Omental fat pad (tissue), 4 donors: Measurements from ENCODE around the gene KATNB1. TPM values are rescaled to one million over a fixed set of nuclear protein-coding genes. Genes with fewer than 3 reads are reported as not detected.

Source experiments
- ATAC-seq: fragments of 150-250 bp; one replicate; pipeline ENCODE4 v1.9.1; 2016; ENCODE audit warnings: mild to moderate bottlenecking, moderate library complexity; ENCODE audit not compliant: low FRiP score
- DNase-seq: peaks from one replicate; pipeline ENCODE4 v3.0.0-alpha.2; 2019; ENCODE audit warnings: low spot score
- total RNA-seq, 4 donors: library from RNA; depleted of rRNA; stranded (reverse); fragments of >200 nt; gene quantifications; one replicate each; pipeline ENCODE4 v1.1.0, GENCODE V29; 2016
- TF ChIP-seq, protein P1 (sequence below), 3 donors: fragments of 450-650 bp; IDR thresholded peaks; one replicate each; pipeline ENCODE4 v1.5.1; 2016 to 2017; ENCODE audit warnings: antibody characterized with exemption in 3 of 3, mild to moderate bottlenecking in 3 of 3, moderate library complexity in 2 of 3

Gene KATNB1
- total RNA-seq, 4 donors from 2014 or later = 8.7 to 23.5 (median 14.1) TPM

DNA sequence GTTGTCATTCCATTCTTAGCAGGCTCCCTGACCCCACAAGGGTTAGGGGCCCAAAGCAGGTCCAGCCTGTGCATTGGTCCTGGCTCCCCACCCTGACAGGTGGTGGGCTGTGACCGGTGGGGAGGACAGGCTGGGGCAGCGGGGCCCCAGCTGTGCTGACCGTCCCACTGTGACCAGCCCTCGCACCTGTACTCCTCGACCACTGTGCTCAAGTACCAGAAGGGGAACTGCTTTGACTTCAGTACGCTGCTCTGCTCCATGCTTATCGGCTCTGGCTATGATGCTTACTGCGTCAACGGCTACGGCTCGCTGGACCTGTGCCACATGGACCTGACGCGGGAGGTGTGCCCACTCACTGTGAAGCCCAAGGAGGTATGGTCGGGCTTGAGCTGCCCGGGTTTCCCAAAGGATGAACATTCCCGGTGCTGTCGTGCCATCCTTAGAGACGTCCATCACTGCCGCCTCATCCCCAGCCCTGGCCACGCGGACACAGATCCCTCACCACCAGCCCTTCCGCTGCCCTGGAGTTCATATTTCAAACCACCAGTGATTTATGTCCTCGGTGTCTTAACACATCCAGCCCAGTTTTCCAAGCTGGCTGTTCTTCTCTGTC lies 33.7 kb upstream of the KATNB1 start:
- peak; percentile 79 for ATAC-seq
- no peak for DNase-seq

DNA sequence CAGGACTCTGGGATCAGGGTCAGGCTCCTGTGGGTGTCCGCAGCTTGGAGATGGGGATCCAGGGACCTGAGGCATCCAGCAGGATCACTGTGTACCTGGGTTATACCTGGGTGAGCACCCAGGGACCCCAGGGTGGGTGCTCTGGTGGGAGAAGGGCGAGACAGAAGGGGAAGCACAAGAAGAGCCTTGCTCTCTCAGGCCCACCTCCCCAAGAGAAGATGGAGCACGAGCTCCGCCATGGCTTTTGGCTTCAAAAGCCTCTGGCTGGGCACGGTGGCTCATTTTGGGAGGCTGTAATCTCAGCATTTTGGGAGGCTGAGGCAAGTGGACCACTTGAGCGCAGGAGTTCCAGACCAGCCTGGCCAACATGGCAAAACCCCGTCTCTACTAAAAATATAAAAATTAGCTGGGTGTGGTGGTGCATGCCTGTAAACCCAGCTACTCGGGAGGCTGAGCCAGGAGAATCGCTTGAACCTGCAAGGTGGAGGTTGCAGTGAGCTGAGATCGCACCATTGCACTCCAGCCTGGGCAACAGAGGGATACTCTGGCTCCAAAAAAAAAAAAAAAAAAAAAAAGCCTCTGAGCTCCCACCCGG lies 32.1 kb upstream of the KATNB1 start:
- ATAC-seq = no peak

More for the DNA sequence above, 33.7 kb upstream of the KATNB1 start:
- TF ChIP-seq, protein P1, sequence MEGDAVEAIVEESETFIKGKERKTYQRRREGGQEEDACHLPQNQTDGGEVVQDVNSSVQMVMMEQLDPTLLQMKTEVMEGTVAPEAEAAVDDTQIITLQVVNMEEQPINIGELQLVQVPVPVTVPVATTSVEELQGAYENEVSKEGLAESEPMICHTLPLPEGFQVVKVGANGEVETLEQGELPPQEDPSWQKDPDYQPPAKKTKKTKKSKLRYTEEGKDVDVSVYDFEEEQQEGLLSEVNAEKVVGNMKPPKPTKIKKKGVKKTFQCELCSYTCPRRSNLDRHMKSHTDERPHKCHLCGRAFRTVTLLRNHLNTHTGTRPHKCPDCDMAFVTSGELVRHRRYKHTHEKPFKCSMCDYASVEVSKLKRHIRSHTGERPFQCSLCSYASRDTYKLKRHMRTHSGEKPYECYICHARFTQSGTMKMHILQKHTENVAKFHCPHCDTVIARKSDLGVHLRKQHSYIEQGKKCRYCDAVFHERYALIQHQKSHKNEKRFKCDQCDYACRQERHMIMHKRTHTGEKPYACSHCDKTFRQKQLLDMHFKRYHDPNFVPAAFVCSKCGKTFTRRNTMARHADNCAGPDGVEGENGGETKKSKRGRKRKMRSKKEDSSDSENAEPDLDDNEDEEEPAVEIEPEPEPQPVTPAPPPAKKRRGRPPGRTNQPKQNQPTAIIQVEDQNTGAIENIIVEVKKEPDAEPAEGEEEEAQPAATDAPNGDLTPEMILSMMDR (IDR thresholded peaks at IDR 0.05) = no peak

DNA sequence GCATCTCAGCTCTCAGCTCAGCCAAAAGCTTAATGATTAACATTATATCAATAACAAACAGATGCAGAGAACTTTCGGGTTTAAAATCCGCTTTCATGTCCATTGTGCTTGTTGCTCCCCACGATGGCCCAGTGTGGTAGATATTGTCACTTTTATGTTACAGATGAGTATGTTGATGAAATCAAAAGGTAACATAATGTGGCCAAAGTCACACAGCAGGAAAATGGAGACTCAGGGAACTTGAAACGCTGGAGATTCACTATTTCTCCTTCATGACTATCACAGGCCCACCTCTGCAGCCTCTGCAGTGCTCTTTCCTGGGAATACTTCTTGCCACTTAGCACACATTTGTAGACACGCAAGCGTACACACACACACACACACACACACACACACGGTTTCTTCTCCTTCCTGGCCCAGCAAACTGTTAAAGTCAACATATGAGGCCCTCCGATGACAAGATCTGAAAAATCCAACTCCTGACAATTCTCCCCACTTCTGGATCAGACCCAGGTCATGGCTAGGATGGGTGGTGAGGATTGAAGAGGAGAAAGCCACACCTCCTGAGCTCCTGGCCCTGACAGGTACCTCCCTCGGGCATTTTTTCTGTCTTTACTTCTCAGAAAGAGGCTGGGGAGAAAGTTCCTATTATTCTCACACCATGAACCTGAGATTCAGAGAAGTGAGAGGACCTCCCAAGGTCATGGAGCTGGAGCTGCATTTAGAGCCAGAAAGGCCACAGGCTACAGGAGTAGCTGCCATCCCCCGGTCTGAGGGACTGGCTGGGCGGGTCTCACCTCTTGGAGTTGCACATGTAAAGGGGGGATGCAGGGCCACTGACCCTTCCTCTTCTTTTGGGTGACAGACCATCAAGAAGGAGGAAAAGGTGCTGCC lies 31.3 kb upstream of the KATNB1 start:
- ATAC-seq (no peak), DNase-seq (no peak)
- TF ChIP-seq, protein P1 (IDR thresholded peaks at IDR 0.05) = no peak

More for the DNA sequence above, 32.1 kb upstream of the KATNB1 start:
- no peak for DNase-seq
- TF ChIP-seq, protein P1 (IDR thresholded peaks at IDR 0.05) = no peak

DNA sequence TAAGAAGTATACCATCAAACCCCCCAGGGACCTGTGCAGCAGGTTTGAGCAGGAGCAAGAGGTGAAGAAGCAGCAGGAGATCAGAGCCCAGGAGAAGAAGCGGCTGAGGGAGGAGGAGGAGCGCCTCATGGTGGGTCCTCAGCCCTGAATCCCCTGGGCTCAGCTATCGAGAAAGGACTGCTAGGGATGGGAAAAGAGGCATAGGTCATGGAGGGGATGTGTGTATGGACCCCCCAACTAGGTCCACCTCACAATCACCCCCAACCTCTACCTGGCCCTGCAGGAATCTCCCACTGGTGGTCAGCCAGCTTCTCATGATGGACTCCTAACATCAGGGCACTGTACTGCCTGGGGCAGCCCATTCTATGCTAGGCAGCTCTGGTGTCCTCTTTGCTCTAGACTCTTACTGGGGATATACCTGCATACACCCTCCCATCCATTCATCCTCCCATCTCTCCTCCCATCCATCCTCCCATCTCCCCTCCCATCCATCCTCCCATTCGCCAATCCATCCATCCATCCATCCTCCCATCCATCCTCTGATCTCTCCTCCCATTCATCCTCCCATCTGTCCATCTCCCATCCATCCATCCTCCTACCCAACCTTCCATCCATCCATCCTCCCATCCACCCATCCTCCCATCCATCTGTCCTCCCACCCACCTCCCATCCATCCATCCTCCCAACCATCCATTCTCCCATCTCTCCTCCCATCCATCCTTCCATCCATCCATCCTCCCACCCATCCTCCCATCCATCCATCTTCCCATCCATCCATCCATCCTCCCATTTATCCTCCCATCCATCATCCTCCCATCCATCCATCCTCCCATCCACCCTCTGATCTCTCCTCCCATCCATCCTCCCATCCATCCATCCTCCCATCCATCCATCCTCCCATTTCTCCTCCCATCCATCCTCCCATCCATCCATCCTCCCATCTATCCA lies 30.4 kb upstream of the KATNB1 start:
- TF ChIP-seq, protein P1 (IDR thresholded peaks at IDR 0.05) = no peak
- ATAC-seq (no peak), DNase-seq (no peak)

DNA sequence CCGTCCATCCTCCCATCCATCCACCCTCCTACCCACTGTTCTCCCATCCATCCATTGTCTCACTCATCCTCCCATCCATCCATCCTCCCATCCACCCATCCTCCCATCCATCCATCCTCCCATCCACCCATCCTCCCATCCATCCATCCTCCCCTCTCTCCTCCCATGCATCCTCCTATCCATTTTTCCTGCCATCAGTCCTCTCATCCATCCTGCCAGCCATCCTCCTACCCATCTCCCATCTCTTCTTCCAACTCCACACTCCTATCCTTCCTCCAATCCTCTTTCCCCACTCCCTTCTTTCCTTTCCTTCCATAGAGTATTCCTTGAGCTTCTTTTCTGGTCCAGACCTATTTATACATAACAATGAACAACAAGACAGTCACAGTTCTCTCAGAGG lies 28.9 kb upstream of the KATNB1 start:
- TF ChIP-seq, protein P1 (IDR thresholded peaks at IDR 0.05) = no peak
- no peak for DNase-seq
- ATAC-seq = no peak

DNA sequence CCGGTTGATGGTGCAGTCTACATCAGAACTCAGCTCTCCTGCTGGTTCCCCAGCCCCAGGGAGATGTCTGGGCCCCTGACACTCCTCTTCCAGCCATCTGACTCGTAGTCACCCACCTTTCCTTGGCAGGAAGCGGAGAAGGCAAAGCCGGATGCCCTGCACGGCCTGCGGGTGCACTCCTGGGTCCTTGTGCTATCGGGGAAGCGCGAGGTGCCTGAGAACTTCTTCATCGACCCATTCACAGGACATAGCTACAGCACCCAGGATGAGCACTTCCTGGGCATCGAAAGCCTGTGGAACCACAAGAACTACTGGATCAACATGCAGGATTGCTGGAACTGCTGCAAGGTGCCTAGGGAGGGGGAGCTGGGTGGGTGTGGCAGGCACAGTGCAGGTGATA lies 28.2 kb upstream of the KATNB1 start:
- DNase-seq = no peak
- TF ChIP-seq, protein P1 (IDR thresholded peaks at IDR 0.05) = no peak
- no peak for ATAC-seq
